Activated naive CD8-positive, alpha-beta T cell treated with anti-CD3 and anti-CD28 coated beads, Interleukin-2, amount 10 ng/mL, durations not matched to agents 7 days and 5 days (primary cell): ENCODE measurements around the gene TFR2. TPM values are rescaled to one million over a fixed set of nuclear protein-coding genes. Genes with fewer than 3 reads are reported as not detected.

Experiments
- ATAC-seq: fragments of 150-1000 bp; cut with Tn5 transposase; one replicate; pipeline ENCODE4 v1.10.0; 2021; ENCODE audit warnings: low read depth, moderate library complexity
- POLR2A ChIA-PET: fragments of 350-600 bp; sonication (Branson Sonifier 250); formaldehyde crosslinking; loops from one replicate; lab custom pipeline; 2021; ENCODE audit warnings: antibody characterized with exemption; lab: Charles Lee
- DNase-seq: peaks from one replicate; pipeline ENCODE4 v3.0.0; 2021
- H3K27ac Mint-ChIP-seq: one replicate; pipeline ENCODE4 v1.8.0; 2022; ENCODE audit warnings: mild to moderate bottlenecking, mixed read lengths
- H3K27me3 Mint-ChIP-seq: one replicate; pipeline ENCODE4 v1.8.0; 2022; ENCODE audit warnings: mild to moderate bottlenecking, moderate library complexity, mixed read lengths
- H3K36me3 Mint-ChIP-seq: one replicate; pipeline ENCODE4 v1.8.0; 2021; ENCODE audit warnings: mild to moderate bottlenecking, mixed read lengths
- H3K4me1 Mint-ChIP-seq: one replicate; pipeline ENCODE4 v1.8.0; 2021; ENCODE audit warnings: mixed read lengths
- H3K4me3 Mint-ChIP-seq: one replicate; pipeline ENCODE4 v1.8.0; 2022; ENCODE audit warnings: mild to moderate bottlenecking, moderate library complexity, mixed read lengths
- H3K9me3 Mint-ChIP-seq: one replicate; pipeline ENCODE4 v1.8.0; 2021; ENCODE audit warnings: mixed read lengths
- total RNA-seq, 2 experiments: library from RNA; stranded (reverse); gene quantifications; one replicate each; pipeline ENCODE4 v1.2.3, GENCODE V29; 2021

TFR2 gene
- total RNA-seq, 2 experiments from 2014 or later, result 9.1 to 11.0 TPM

- ATAC-seq, result peak; percentile 93
- Mint-ChIP-seq H3K27me3 (peaks cover 7% of the 10 kb centered on the region), H3K4me1 (peaks cover 19% of the 10 kb centered on the region), H3K27ac (peak within 1 kb of the TSS; percentile 100), H3K4me3 (peak within 1 kb of the TSS; percentile 98), H3K36me3 (peaks cover 4% of the 10 kb centered on the region), H3K9me3 (no peaks in the 10 kb centered on the region)
- peak; percentile 100 for DNase-seq
- POLR2A ChIA-PET, result interaction anchor here (0.5 to 5.9 kb wide), 22 partner anchors 9 to 279 kb away, joined by 3 to 73 read pairs (median 4); partner anchors contain the start of genes FBXO24, GIGYF1, GNB2 and LRCH4
These were observed 29.2 kb downstream of the TFR2 start, which contains the start of gene MOSPD3 for GRCh38 chr7:100611983-100612729. Gene MOSPD3, plus strand, starts transcription at chr7:100612540. Its CDS starts 252 bp downstream, at chr7:100612792.

GRCh38 chr7:100609958-100610357, 31.4 kb downstream of the TFR2 start:
- ATAC-seq (no peak), DNase-seq (no peak)
- H3K9me3 Mint-ChIP-seq, result no peaks in the 10 kb centered on the region
- peak overlapping the region; percentile 13 for H3K4me3 Mint-ChIP-seq
- H3K27me3 Mint-ChIP-seq, result peaks cover 14% of the 10 kb centered on the region
- POLR2A ChIA-PET, result interaction anchor here (5.9 kb wide), 1 partner anchor 24 kb away, joined by 73 read pairs; the partner anchor contains the start of genes FBXO24 and LRCH4
- peaks cover 28% of the 10 kb centered on the region for H3K4me1 Mint-ChIP-seq
- H3K36me3 Mint-ChIP-seq, result peaks cover 4% of the 10 kb centered on the region
- H3K27ac Mint-ChIP-seq, result peak overlapping the region; percentile 2

GRCh38 chr7:100607111-100607510, 34.2 kb downstream of the TFR2 start:
- ATAC-seq (no peak), DNase-seq (no peak)
- H3K9me3 Mint-ChIP-seq, result no peaks in the 10 kb centered on the region
- H3K27ac Mint-ChIP-seq, result no peak overlapping the region
- POLR2A ChIA-PET, result interaction anchor here (0.7 to 5.6 kb wide), 3 partner anchors 21 to 452 kb away, joined by 3 to 56 read pairs (median 3); partner anchors contain the start of genes FBXO24 and LRCH4
- peaks cover 14% of the 10 kb centered on the region for H3K27me3 Mint-ChIP-seq
- no peak overlapping the region for H3K4me3 Mint-ChIP-seq
- no peaks in the 10 kb centered on the region for H3K36me3 Mint-ChIP-seq
- peaks cover 29% of the 10 kb centered on the region for H3K4me1 Mint-ChIP-seq

GRCh38 chr7:100606313-100606712, 35.0 kb downstream of the TFR2 start:
- Mint-ChIP-seq H3K27ac (no peak overlapping the region), H3K36me3 (no peaks in the 10 kb centered on the region), H3K4me3 (no peak overlapping the region), H3K27me3 (peaks cover 14% of the 10 kb centered on the region), H3K4me1 (peaks cover 29% of the 10 kb centered on the region), H3K9me3 (no peaks in the 10 kb centered on the region)
- DNase-seq (no peak), ATAC-seq (no peak)
- POLR2A ChIA-PET, result interaction anchor here (0.7 to 5.6 kb wide), 3 partner anchors 22 to 453 kb away, joined by 3 to 56 read pairs (median 3); partner anchors contain the start of genes FBXO24 and LRCH4

GRCh38 chr7:100604976-100605911, 36.1 kb downstream of the TFR2 start:
- DNase-seq (peak; percentile 57), ATAC-seq (peak; percentile 11)
- H3K9me3 Mint-ChIP-seq, result no peaks in the 10 kb centered on the region
- peaks cover 14% of the 10 kb centered on the region for H3K27me3 Mint-ChIP-seq
- POLR2A ChIA-PET, result interaction anchor here (0.9 to 5.6 kb wide), 7 partner anchors 10 to 101 kb away, joined by 3 to 56 read pairs (median 4); partner anchors contain the start of genes FBXO24, LRCH4 and POP7
- H3K27ac Mint-ChIP-seq, result peak overlapping the region; percentile 70
- H3K4me1 Mint-ChIP-seq, result peaks cover 26% of the 10 kb centered on the region
- H3K36me3 Mint-ChIP-seq, result no peaks in the 10 kb centered on the region
- H3K4me3 Mint-ChIP-seq, result peak overlapping the region; percentile 88

- DNase-seq (peak; percentile 90), ATAC-seq (peak; percentile 80)
- H3K9me3 Mint-ChIP-seq, result no peaks in the 10 kb centered on the region
- H3K36me3 Mint-ChIP-seq, result no peaks in the 10 kb centered on the region
- POLR2A ChIA-PET, result interaction anchor here (0.6 to 5.6 kb wide), 9 partner anchors 10 to 125 kb away, joined by 3 to 56 read pairs (median 5); partner anchors contain the start of genes FBXO24, LRCH4 and POP7
- H3K4me3 Mint-ChIP-seq, result peak overlapping the region; percentile 89
- peaks cover 11% of the 10 kb centered on the region for H3K27me3 Mint-ChIP-seq
- H3K27ac Mint-ChIP-seq, result peak overlapping the region; percentile 93
- H3K4me1 Mint-ChIP-seq, result peaks cover 26% of the 10 kb centered on the region
These were observed 37.0 kb downstream of the TFR2 start for GRCh38 chr7:100604028-100604975.

- no peak for ATAC-seq
- Mint-ChIP-seq H3K4me3 (peak overlapping the region; percentile 89), H3K9me3 (no peaks in the 10 kb centered on the region), H3K27ac (peak overlapping the region; percentile 93), H3K4me1 (peaks cover 28% of the 10 kb centered on the region), H3K36me3 (no peaks in the 10 kb centered on the region), H3K27me3 (peaks cover 11% of the 10 kb centered on the region)
- POLR2A ChIA-PET, result interaction anchor here (0.6 to 5.6 kb wide), 6 partner anchors 9 to 124 kb away, joined by 3 to 56 read pairs (median 6); partner anchors contain the start of genes FBXO24, LRCH4 and POP7
- no peak for DNase-seq
These were observed 37.7 kb downstream of the TFR2 start for GRCh38 chr7:100603726-100604027.

GRCh38 chr7:100602889-100603725, 38.2 kb downstream of the TFR2 start:
- peak overlapping the region; percentile 93 for H3K27ac Mint-ChIP-seq
- ATAC-seq, result no peak
- POLR2A ChIA-PET, result interaction anchor here (0.6 to 5.6 kb wide), 5 partner anchors 9 to 102 kb away, joined by 3 to 56 read pairs (median 6); partner anchors contain the start of genes FBXO24, LRCH4 and POP7

GRCh38 chr7:100600730-100601038, 40.7 kb downstream of the TFR2 start:
- POLR2A ChIA-PET, result interaction anchor here (2.6 to 4.0 kb wide), 2 partner anchors 14 to 17 kb away, joined by 16 to 26 read pairs; partner anchors contain the start of genes FBXO24 and LRCH4
- Mint-ChIP-seq H3K36me3 (no peaks in the 10 kb centered on the region), H3K4me3 (no peak overlapping the region)

More at GRCh38 chr7:100602889-100603725, 38.2 kb downstream of the TFR2 start:
- Mint-ChIP-seq H3K27me3 (peaks cover 11% of the 10 kb centered on the region), H3K36me3 (no peaks in the 10 kb centered on the region), H3K4me3 (peak overlapping the region; percentile 89), H3K9me3 (no peaks in the 10 kb centered on the region), H3K4me1 (peaks cover 33% of the 10 kb centered on the region)
- DNase-seq, result no peak

GRCh38 chr7:100599911-100600729, 41.2 kb downstream of the TFR2 start:
- no peaks in the 10 kb centered on the region for H3K36me3 Mint-ChIP-seq
- peaks cover 24% of the 10 kb centered on the region for H3K4me1 Mint-ChIP-seq
- no peak for DNase-seq
- no peaks in the 10 kb centered on the region for H3K9me3 Mint-ChIP-seq
- H3K4me3 Mint-ChIP-seq, result no peak overlapping the region
- no peak overlapping the region for H3K27ac Mint-ChIP-seq
- peaks cover 1% of the 10 kb centered on the region for H3K27me3 Mint-ChIP-seq
- ATAC-seq, result no peak
- POLR2A ChIA-PET, result interaction anchor here (2.6 to 4.0 kb wide), 2 partner anchors 14 to 17 kb away, joined by 16 to 26 read pairs; partner anchors contain the start of genes FBXO24 and LRCH4

More at GRCh38 chr7:100600730-100601038, 40.7 kb downstream of the TFR2 start:
- H3K27me3 Mint-ChIP-seq, result peaks cover 3% of the 10 kb centered on the region
- DNase-seq (no peak), ATAC-seq (no peak)
- H3K27ac Mint-ChIP-seq, result no peak overlapping the region
- H3K9me3 Mint-ChIP-seq, result no peaks in the 10 kb centered on the region
- peaks cover 26% of the 10 kb centered on the region for H3K4me1 Mint-ChIP-seq
